NCI-H1417 (cell line): Measurements from ENCODE around the gene ALMS1.
A peak's percentile ranks its signal among the peaks of the same experiment; 100 is the strongest.
"Not testable (repeated sequence)": the region's sequence is repeated elsewhere in the genome, so short reads cannot be mapped to it uniquely, and the experiment has no call there.

Experiments used
- DNase-seq, 3 experiments: peaks; one replicate each; lab custom pipeline; 2025; lab: John Stamatoyannopoulos, UW

Gene ALMS1

DNA sequence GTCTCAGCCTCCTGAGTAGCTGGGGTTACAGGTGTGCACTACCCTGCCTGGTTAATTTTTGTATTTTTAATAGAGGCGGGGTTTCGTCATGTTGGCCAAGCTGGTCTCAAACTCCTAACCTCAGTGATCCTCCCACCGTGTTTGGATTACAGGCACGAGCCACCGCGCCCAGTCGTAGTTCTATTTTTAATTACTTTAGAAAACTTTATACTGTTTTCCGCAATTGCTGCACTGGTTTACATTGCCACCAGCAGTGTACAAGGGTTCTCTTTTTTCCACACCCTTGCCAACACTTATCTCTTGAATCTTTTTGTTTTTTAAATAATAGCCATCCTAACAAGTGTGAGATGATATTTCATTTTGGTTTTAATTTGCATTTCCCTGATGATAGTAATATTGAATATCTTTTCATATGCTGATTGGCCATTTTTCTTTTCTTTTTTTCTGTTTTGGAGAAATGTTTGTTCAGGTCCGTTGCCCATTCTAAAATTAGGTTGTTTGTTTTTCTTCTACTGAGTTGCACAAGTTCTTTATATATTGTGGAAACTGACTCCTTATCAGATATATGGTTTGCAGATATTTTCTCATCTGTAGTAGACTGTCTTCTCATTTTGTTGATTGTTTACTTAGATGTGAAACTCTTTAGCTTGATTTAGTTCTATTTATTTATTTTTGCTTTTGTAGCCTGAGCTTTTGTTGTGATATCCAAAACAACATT is 16.9 kb downstream of the ALMS1 start:
- DNase-seq: no peak

DNA sequence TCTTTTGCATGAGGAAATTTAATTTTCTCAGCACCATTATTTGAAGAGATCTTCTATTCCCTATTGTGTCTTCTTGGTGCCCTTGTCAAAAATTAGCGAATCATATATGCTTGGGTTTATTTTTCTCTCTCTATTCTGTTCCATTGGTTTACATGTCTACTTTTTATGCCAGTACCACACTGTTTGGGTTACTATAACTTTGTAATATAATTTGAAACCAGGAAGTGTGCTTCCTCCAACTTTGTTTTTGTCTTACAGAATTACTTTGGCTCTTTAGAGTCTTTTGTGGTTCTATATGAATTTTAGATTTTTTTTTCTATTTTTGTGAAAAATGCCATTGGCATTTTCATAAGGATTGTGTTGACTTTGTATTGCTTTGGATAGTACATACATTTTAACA is 17.6 kb downstream of the ALMS1 start:
- DNase-seq: no peak

DNA sequence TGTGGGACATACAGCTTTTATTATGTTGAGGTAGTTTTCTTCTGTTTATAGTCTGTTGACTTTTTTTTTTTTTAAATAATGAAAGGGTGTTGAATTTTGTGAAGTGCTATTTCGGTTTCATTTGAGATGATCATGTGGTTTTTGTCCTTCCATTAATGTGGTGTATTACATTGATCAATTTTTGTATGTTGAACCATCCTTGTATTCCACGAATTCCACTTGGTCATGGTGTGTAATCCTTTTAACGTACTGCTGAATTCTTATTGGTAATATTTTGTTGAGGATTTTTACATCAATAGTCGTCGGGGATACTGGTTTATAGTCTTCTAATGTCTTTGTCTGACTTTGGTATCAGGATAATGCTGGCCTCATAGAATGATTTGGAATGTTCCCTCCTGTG is 18.8 kb downstream of the ALMS1 start:
- peak in 1 of 3 experiments; percentile 13 for DNase-seq

DNA sequence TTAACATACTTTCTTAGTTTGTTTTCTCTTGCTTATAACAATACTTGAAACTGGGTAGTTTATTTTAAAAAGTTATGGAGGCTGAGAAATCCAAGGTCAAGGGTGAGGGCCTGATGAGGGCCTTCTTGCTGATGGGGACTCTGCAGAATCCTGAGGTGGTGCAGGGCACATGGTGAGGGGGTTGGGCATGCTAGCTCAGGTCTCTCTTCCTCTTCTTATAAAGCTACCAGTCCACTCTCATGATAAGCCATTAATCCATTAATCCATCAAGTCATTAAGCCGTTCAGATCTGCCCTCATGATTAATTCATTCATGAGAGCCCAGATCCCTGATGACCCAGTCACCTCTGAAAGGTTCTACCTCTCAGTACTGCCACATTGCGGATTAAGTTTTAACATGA is 21.4 kb downstream of the ALMS1 start:
- no peak for DNase-seq

DNA sequence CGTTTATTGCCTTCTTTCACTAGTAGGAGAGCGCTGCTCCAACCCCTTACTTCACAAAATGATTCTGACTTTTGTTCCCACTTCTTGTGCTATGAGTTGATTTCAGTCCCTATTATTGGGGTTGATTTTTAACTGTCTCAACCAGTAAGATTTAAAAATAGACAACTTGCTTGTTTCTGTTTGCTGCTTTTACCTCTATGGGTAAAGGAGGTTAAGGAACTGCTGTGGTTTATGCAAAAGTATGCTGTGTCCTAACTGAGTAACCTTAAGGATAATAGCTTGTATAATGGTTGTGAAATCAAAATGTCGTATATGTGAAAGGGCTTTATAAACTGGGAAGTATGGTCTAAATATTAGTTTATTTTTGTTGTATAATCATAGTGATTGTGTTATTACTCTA is 22.6 kb downstream of the ALMS1 start:
- no peak for DNase-seq

DNA sequence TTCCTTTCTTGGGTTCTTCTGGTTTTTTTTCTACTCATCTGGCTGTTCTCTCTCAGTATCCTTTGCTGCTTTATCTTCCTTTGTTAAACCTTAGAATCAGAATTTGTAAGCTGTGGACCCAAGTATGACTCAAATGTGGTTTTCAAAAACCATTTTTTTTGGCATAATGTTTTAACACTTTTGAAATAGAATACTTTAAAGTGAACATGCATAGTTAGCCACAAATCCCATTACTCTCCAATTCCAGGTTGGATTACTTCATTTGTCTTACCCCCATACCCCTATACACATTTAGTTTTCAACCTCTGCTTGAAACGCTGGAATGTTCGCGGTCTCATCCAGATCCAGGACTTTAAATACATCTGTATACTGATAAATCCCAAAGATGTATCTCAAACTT is 29.1 kb downstream of the ALMS1 start:
- no peak for DNase-seq

DNA sequence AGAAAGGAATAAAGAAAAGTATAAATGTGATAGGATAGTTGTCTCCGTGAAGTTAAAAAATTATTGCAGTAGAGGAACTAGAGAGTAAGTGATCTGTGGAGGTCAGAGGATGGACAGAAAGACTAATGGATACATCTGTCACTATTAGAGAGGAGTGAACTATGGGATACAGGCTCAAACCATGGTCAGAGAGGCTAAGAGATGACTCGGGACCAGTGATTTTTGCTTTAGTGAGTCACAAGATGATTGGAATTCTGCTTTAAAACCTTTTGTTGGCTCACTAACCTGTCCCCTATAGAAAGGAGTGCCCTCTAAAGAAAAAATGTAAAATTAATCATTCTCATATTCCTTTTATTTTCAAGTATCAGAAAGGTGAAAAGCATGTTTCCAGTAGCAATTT is 30.3 kb downstream of the ALMS1 start:
- DNase-seq: no peak

DNA sequence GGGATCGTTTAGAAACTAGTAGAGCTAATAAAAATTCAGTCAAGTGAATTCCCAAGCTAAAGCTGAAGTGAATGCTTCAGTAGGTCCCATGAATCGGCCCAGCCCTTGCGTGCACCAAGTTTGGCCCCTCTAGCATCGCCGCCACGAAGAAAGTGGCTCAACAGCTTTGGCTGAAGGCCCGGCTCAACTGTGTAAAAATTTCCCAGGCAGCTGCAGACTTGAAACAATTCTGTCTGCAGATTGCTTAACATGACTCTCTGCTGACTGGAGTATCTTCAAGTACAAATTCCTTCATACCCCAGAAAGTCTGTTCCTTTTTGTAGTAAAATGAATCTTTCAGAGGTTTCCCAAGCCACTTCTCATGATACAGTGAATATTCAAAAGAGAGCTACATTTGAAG is 32.7 kb downstream of the ALMS1 start:
- DNase-seq: no peak

DNA sequence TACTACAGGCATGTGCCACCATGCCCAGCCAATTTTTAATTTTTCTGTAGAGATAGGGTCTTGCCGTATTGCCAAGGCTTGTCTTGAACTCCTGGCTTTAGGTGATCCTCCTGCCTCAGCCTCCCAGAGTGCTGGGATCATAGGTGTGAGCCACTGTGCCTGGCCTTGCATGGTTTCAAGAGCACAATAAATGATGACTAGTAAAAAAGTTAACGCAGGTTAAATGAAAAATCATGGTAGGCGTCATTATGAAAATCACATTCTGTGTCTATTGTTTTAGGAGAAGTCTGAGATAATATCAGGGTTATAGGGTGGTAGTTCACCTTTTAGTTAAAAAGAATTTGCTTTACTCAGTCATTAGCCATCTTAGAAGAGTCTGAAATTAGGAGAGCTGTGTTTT is 38.3 kb downstream of the ALMS1 start:
- no peak for DNase-seq

DNA sequence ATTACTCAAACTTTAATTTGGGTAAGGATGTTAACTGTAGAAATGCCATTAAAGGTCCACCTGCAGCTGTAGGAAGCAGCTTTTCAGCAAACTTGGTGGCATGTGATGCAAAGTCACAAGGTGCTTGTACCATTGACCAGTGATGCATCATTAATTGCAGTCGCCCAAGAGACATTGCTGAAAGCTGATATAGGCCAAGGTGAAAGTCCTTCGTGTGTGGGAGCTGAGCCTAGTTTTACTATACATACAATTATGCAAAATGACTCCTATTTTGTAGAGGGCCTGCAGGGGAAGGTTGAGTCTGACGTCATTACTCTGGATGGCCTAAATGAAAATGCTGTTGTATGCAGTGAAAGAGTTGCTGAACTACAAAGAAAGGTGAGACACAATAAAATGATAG is 40.5 kb downstream of the ALMS1 start:
- no peak for DNase-seq

DNA sequence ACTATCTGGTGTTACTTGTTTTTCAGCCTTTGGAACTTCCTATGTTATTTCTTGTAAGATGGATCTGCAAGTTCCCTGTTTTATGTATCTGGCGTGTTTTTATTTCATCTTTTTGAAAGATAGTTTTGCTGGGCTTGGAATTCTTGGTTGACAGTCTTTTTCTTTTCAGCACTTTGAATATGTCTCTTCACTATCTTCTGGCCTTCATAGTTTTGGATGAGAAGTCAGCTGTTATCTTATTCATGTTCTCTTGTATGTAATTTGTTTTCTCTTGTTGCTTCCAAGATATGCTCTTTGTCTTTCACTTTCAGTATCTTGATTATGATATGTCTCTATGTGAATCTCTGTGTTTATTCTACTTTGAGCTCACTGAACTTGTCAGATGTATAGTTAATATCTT is 50.4 kb downstream of the ALMS1 start:
- DNase-seq: no peak

DNA sequence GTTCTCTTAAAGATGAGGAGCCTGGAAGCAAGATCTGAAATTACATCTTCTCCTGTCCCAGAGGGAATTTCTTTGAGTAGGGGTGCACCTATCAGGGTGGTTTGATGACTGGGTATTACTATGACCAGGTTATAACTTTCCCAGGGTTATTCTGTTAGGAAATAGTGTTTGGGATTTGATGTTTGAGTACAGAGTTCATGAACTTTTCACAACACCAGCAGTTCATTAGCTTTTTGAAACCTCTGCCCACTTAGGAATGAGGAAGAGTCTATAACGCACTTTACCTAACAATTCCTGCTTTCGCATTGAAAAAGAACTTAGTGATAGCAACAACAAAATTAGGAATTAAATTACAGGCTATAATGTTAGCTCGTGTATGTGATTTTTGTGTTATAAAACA is 58.6 kb downstream of the ALMS1 start:
- DNase-seq: no peak

DNA sequence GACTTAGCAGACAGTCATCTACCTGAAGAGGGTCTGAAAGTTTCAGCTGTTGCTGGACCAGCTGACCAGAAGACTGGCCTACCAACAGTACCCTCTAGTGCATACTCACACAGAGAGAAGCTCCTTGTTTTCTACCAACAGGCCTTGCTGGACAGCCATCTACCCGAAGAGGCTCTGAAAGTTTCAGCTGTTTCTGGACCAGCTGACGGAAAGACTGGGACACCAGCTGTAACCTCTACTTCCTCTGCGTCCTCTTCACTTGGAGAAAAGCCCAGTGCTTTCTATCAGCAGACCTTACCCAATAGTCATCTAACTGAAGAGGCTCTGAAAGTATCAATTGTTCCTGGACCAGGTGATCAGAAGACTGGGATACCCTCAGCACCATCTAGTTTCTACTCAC is 63.2 kb downstream of the ALMS1 start:
- no peak for DNase-seq

DNA sequence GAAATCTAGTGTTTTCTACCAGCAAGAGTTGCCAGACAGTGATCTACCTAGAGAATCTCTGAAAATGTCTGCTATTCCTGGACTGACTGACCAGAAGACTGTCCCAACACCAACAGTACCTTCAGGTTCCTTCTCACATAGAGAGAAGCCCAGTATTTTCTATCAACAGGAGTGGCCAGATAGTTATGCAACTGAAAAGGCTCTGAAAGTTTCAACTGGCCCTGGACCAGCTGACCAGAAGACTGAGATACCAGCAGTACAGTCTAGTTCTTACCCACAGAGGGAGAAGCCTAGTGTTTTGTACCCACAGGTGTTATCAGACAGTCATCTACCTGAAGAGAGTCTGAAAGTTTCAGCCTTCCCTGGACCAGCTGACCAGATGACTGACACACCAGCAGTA is 63.8 kb downstream of the ALMS1 start:
- DNase-seq: no peak

DNA sequence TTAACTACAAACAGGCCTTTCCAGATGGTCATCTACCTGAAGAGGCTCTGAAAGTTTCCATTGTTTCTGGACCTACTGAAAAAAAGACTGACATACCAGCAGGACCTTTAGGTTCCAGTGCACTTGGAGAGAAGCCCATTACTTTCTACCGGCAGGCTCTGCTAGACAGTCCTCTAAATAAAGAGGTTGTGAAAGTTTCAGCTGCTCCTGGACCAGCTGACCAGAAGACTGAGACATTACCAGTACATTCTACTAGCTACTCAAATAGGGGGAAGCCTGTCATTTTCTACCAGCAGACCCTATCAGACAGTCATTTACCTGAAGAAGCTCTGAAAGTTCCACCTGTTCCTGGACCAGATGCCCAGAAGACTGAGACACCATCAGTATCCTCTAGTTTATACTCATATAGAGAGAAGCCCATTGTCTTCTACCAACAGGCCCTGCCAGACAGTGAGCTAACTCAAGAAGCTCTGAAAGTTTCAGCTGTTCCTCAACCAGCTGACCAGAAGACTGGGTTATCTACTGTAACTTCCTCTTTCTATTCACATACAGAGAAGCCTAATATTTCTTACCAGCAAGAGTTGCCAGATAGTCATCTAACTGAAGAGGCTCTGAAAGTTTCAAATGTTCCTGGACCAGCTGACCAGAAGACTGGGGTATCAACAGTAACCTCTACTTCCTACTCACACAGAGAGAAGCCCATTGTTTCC is 65.8 kb downstream of the ALMS1 start:
- no peak for DNase-seq

DNA sequence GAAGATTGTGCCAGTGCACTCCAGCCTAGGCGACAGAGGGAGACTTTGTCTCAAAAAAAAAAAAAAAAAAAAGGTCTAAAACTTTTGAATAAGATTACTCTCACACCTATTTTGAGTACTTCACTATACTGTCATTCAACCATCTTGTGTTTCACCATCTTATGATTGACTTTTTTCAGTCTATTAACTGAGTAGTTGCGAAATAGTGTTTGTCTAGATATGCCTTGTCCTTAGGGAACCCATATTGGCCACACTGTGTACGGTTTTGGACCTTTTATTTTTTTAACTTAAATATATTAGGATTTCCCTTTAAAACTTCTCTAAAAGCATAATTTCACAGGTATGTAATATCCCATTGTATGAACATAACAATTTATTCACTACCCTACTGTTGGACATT is 72.3 kb downstream of the ALMS1 start:
- no peak for DNase-seq

DNA sequence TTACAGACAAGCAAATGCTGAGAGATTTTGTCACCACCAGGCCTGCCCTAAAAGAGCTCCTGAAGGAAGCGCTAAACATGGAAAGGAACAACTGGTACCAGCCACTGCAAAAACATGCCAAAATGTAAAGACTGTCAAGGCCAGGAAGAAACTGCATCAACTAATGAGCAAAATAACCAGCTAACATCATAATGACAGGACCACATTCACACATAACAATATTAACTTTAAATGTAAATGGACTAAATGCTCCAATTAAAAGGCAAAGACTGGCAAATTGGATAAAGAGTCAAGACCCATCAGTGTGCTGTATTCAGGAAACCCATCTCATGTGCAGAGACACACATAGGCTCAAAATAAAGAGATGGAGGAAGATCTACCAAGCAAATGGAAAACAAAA is 76.8 kb downstream of the ALMS1 start:
- not testable (repeated sequence) for DNase-seq

DNA sequence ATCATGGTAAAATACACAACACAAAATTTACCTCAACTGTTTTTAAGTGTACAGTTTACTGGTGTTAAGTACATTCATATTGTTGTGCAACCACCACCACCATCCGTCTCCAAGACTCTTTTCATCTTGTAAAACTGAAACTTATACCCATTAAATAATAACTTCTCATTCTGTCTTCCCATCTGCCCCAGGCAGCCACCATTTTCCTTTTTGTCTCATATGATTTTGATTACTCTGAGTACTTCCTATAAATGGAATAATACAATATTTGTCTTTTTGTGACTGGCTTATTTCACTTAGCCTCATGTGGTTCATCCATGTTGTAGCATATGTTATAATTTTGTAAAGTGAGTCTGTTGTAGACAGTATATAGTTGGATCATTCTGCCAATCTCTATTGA is 82.7 kb downstream of the ALMS1 start:
- DNase-seq: no peak

DNA sequence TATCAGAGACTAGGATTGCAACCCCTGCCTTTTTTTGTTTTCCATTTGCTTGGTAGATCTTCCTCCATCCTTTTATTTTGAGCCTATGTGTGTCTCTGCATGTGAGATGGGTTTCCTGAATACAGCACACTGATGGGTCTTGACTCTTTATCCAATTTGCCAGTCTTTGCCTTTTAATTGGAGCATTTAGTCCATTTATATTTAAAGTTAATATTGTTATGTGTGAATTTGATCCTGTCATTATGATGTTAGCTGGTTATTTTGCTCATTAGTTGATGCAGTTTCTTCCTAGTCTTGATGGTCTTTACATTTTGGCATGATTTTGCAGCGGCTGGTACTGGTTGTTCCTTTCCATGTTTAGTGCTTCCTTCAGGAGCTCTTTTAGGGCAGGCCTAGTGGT is 98.2 kb downstream of the ALMS1 start:
- DNase-seq: not testable (repeated sequence)

DNA sequence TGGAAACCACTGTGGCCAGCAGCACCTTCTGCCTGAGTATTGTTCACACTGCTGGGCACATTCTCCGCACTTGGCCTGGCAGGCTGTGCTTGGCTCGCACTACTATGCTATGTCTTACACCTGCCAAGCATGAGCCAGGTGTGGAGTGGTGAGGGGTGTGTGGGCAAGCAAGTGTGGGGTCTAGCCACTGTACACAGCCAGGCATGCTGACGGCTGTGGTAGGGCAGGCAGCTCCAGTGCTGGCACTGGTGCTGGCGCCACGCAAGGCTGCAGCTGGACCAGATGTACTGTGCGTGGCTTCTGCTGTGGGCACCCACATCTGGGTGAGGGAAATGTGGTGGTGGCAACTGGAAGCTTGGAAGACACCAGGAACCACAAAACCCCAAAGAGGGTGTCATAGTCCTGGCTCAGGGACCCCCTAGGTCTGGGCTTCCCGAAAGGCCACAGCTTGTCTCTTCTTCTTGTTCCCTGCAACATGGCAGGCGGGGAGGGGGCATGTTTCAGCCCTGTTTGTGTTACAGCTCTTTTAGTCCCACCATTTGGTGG is 101.5 kb downstream of the ALMS1 start:
- no peak for DNase-seq

DNA sequence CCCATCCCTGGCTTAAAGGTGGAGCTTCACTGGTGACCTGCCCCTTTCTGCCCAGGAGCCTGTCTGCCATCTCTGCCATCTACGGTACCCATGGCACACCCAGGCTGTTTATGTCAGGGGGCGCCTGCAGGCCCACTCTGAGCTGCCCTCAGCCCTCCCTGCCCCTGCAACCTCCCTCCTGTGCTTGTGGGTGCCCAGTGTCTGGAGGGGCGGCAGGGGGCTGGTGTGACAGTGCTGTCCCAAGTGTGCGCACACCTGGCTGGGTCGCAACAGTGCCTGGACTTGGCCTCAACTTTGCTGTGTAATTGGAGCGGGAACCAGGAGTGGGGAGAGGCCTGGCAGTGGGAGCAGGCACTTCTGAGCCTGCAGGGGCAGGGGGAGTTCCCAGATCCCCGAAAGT is 102.4 kb downstream of the ALMS1 start:
- no peak for DNase-seq

DNA sequence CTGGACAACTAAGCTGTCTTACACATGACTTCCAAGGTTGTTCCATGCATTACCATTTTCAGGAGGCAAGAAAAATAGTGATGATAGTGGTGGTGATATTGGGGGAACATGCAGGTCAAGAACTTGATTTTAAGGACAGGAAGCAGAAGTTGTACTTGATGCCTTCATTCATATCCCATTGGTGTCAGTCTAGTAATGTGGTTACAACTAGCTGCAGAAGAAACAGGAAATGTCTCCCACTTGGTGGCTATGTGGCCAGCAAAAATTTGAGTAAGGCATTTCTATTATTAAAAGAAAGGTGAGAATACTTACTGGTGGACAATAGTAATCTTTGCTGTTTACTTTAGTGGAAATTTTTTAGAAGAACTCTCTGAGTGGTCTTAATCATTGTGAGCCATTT is 103.4 kb downstream of the ALMS1 start:
- DNase-seq: no peak

DNA sequence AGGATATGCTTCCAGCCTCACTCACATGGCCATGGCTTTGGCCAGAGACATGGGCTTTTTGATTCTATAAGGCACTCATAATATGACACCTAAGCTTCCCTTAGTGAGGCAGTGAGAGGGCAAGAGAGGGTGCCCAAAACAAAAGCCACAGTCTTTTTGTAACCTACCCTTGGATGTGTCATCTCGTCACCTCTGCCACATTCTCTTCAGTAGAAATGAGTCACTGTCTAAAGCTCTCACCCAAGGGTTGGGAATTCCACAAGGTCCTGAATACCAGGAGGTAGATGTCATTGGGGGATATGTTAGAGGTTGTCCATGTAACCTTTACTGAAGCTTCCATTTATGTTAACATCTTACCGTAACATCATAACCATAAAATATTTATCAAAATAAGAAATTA is 108.4 kb downstream of the ALMS1 start:
- no peak for DNase-seq
